A673 (cell line): ENCODE data around the gene TNP1.

Source experiments
- EZH2 ChIP-seq: fragments of 200-600 bp; sonication (generic); IDR thresholded peaks from 2 replicates; pipeline ENCODE4 v1.6.1; 2017; ENCODE audit warnings: borderline replicate concordance, low read depth, mild to moderate bottlenecking, mixed read lengths, antibody characterized with exemption, low read length; ENCODE audit not compliant: poor library complexity, severe bottlenecking
- TF ChIP-seq, protein P1 (sequence below): fragments of 300-800, 200-600 bp; sonication (generic); conservative IDR thresholded peaks from 2 replicates; pipeline ENCODE4 v1.5.1; 2017; ENCODE audit warnings: low read depth, mild to moderate bottlenecking, antibody characterized with exemption, low read length, moderate library complexity, mixed read lengths

DNA sequence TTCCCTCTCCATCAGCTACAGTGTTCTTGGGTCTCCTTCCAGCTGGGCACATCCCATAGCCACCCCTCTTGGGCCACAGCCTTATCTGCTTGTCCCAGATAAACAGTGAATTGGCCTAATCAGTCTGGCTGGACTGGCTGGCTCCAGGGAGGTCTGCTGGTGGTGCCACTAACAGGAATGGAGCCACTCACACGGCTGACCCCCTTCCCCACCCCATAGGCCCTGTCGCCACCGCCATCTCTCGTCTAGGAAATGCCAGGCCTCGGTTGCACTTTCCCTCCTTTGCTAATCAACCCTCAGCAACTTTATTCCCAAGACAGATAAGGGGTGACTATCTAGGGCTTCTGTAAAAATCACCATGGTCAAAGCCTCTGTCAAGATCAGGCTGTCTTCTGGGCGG is 23.0 kb upstream of the TNP1 start:
- TF ChIP-seq, protein P1, sequence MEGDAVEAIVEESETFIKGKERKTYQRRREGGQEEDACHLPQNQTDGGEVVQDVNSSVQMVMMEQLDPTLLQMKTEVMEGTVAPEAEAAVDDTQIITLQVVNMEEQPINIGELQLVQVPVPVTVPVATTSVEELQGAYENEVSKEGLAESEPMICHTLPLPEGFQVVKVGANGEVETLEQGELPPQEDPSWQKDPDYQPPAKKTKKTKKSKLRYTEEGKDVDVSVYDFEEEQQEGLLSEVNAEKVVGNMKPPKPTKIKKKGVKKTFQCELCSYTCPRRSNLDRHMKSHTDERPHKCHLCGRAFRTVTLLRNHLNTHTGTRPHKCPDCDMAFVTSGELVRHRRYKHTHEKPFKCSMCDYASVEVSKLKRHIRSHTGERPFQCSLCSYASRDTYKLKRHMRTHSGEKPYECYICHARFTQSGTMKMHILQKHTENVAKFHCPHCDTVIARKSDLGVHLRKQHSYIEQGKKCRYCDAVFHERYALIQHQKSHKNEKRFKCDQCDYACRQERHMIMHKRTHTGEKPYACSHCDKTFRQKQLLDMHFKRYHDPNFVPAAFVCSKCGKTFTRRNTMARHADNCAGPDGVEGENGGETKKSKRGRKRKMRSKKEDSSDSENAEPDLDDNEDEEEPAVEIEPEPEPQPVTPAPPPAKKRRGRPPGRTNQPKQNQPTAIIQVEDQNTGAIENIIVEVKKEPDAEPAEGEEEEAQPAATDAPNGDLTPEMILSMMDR = no peak
- no peak for TF ChIP-seq EZH2
